ENCODE data around the gene AVEN. TPM values are rescaled to one million over a fixed set of nuclear protein-coding genes. Genes with fewer than 3 reads are reported as not detected.

The AVEN gene
- polyA plus RNA-seq, 3 donors: 2.3 to 4.8 (median 3.4) TPM

- Histone ChIP-seq H3K4me1 (ENCODE audit: control insufficient read depth in 1 of 2, insufficient read depth in 2 of 2, low read length in 2 of 2) (no peaks in the 10 kb centered on the region), H3K4me3 (replicated peaks in 1 of 3; ENCODE audit: low read depth in 2 of 3, low read length in 3 of 3) (no peak overlapping the region), H3K79me2 (ENCODE audit: insufficient read depth, low read length) (no peaks in the 10 kb centered on the region), H2AFZ (ENCODE audit: insufficient read depth, low read depth, low read length, poor library complexity, severe bottlenecking) (no peak overlapping the region), H3K27ac (ENCODE audit: low read depth in 1 of 2, low read length in 2 of 2) (no peak overlapping the region), H3K36me3 (replicated peaks in 1 of 2; ENCODE audit: control insufficient read depth in 1 of 2, insufficient read depth in 2 of 2, low read length in 2 of 2) (no peaks in the 10 kb centered on the region), H4K20me1 (ENCODE audit: insufficient read depth, low read length) (no peaks in the 10 kb centered on the region), H3K27me3 (ENCODE audit: control insufficient read depth in 2 of 2, insufficient read depth in 2 of 2, low read length in 2 of 2) (no peaks in the 10 kb centered on the region), H3K9ac (ENCODE audit: insufficient read depth, low read length, poor library complexity, severe bottlenecking) (no peak overlapping the region), H3K9me3 (replicated peaks in 1 of 2; ENCODE audit: control insufficient read depth in 1 of 2, insufficient read depth in 1 of 2, low read length in 2 of 2) (no peaks in the 10 kb centered on the region), H3K4me2 (replicated peaks; ENCODE audit: extremely low read depth, low read length, poor library complexity, severe bottlenecking) (no peak overlapping the region)
- no peak for DNase-seq
- Mint-ChIP-seq H3K27me3 (ENCODE audit: low read depth in 3 of 3) (peaks cover 0 to 4% (median 0%) of the 10 kb centered on the region in 3 donors), H3K36me3 (no peaks in the 10 kb centered on the region), H3K27ac (no peak overlapping the region), H3K4me3 (no peak overlapping the region), H3K4me1 (no peaks in the 10 kb centered on the region), H3K9me3 (no peaks in the 10 kb centered on the region)
- intact Hi-C loops (cut with micrococcal nuclease): no loop called here
- no CpG with 5 or more reads among the region's 1 CpG for WGBS (ENCODE audit: insufficient coverage)
- TF ChIP-seq CTCF (IDR thresholded peaks at IDR 0.05): no peak
Measured at GRCh38 chr15:33852094-33852493, 186.9 kb downstream of the AVEN start.

- Mint-ChIP-seq H3K4me1 (no peaks in the 10 kb centered on the region), H3K27me3 (ENCODE audit: low read depth in 3 of 3) (peaks cover 0 to 4% (median 0%) of the 10 kb centered on the region in 3 donors), H3K27ac (no peak overlapping the region), H3K9me3 (no peaks in the 10 kb centered on the region), H3K4me3 (no peak overlapping the region), H3K36me3 (no peaks in the 10 kb centered on the region)
- Histone ChIP-seq H3K27me3 (ENCODE audit: control insufficient read depth in 2 of 2, insufficient read depth in 2 of 2, low read length in 2 of 2) (no peaks in the 10 kb centered on the region), H3K79me2 (ENCODE audit: insufficient read depth, low read length) (no peaks in the 10 kb centered on the region), H3K4me2 (replicated peaks; ENCODE audit: extremely low read depth, low read length, poor library complexity, severe bottlenecking) (no peak overlapping the region), H3K4me3 (replicated peaks in 1 of 3; ENCODE audit: low read depth in 2 of 3, low read length in 3 of 3) (no peak overlapping the region), H3K9ac (ENCODE audit: insufficient read depth, low read length, poor library complexity, severe bottlenecking) (no peak overlapping the region), H3K36me3 (replicated peaks in 1 of 2; ENCODE audit: control insufficient read depth in 1 of 2, insufficient read depth in 2 of 2, low read length in 2 of 2) (no peaks in the 10 kb centered on the region), H3K9me3 (replicated peaks in 1 of 2; ENCODE audit: control insufficient read depth in 1 of 2, insufficient read depth in 1 of 2, low read length in 2 of 2) (no peaks in the 10 kb centered on the region), H3K27ac (ENCODE audit: low read depth in 1 of 2, low read length in 2 of 2) (no peak overlapping the region), H4K20me1 (ENCODE audit: insufficient read depth, low read length) (no peaks in the 10 kb centered on the region), H3K4me1 (ENCODE audit: control insufficient read depth in 1 of 2, insufficient read depth in 2 of 2, low read length in 2 of 2) (no peaks in the 10 kb centered on the region), H2AFZ (ENCODE audit: insufficient read depth, low read depth, low read length, poor library complexity, severe bottlenecking) (no peak overlapping the region)
- intact Hi-C loops (cut with micrococcal nuclease): no loop called here
- TF ChIP-seq CTCF (IDR thresholded peaks at IDR 0.05): no peak
- no CpG with 5 or more reads among the region's 1 CpG for WGBS (ENCODE audit: insufficient coverage)
- DNase-seq: no peak
Measured at GRCh38 chr15:33851079-33851478, 187.9 kb downstream of the AVEN start.
